GM23338 (cell line): ENCODE data around the gene OTUD3. TPM values are rescaled to one million over a fixed set of nuclear protein-coding genes. Genes with fewer than 3 reads are reported as not detected.

Source experiments
- ATAC-seq: fragments of 200-7000 bp; cut with Tn5 transposase; 3 replicates; pipeline ENCODE4 v1.9.1; 2020
- DNase-seq: peaks from one replicate; pipeline ENCODE4 v3.0.0-alpha.2; 2015; ENCODE audit warnings: low spot score
- H2AFZ ChIP-seq: fragments of 200-600 bp; sonication (generic); 2 replicates; pipeline ENCODE4 v1.8.0; 2016; ENCODE audit warnings: antibody characterized with exemption, mild to moderate bottlenecking, moderate library complexity
- H3F3A ChIP-seq: fragments of 200-600 bp; sonication (generic); replicated peaks from 2 replicates; pipeline ENCODE4 v1.8.0; 2017; ENCODE audit warnings: antibody characterized with exemption, mixed run types, low read depth
- H3K27ac ChIP-seq: fragments of 200-600 bp; sonication (generic); 2 replicates; pipeline ENCODE4 v1.6.1; 2016; ENCODE audit warnings: low read depth
- H3K27me3 ChIP-seq: fragments of 200-600 bp; sonication (generic); 2 replicates; pipeline ENCODE4 v1.8.0; 2016; ENCODE audit warnings: mild to moderate bottlenecking, mixed run types, moderate library complexity; ENCODE audit not compliant: insufficient read depth
- H3K36me3 ChIP-seq: fragments of 200-600 bp; sonication (generic); 2 replicates; pipeline ENCODE4 v1.8.0; 2016; ENCODE audit warnings: mild to moderate bottlenecking; ENCODE audit not compliant: insufficient read depth
- H3K4me1 ChIP-seq: fragments of 200-600 bp; sonication (generic); 2 replicates; pipeline ENCODE4 v1.8.0; 2016; ENCODE audit warnings: mild to moderate bottlenecking, moderate library complexity; ENCODE audit not compliant: insufficient read depth
- H3K4me2 ChIP-seq: fragments of 200-600 bp; sonication (generic); 2 replicates; pipeline ENCODE4 v1.7.1; 2017; ENCODE audit warnings: mixed run types
- H3K4me3 ChIP-seq: fragments of 200-600 bp; sonication (generic); 2 replicates; pipeline ENCODE4 v1.6.1; 2016; ENCODE audit warnings: mixed run types
- H3K79me2 ChIP-seq: fragments of 200-600 bp; sonication (generic); replicated peaks from 2 replicates; pipeline ENCODE4 v1.8.0; 2017; ENCODE audit warnings: mild to moderate bottlenecking; ENCODE audit not compliant: insufficient read depth
- H3K9me2 ChIP-seq: fragments of 200-600 bp; sonication (generic); 2 replicates; pipeline ENCODE4 v1.8.0; 2017; ENCODE audit not compliant: insufficient read depth
- H4K20me1 ChIP-seq: fragments of 200-600 bp; sonication (generic); replicated peaks from 2 replicates; pipeline ENCODE4 v1.8.0; 2017; ENCODE audit warnings: mild to moderate bottlenecking; ENCODE audit not compliant: insufficient read depth
- H3K27ac Mint-ChIP-seq: 2 replicates; pipeline ENCODE4 v1.8.0; 2020; ENCODE audit warnings: inconsistent platforms, mild to moderate bottlenecking, moderate library complexity, mixed read lengths
- H3K27me3 Mint-ChIP-seq: 3 replicates; pipeline ENCODE4 v1.8.0; 2022; ENCODE audit warnings: low read depth, mild to moderate bottlenecking, moderate library complexity, mixed read lengths, inconsistent platforms; ENCODE audit not compliant: insufficient read depth, poor library complexity
- H3K36me3 Mint-ChIP-seq: 3 replicates; pipeline ENCODE4 v1.8.0; 2021; ENCODE audit warnings: low read depth, mild to moderate bottlenecking, inconsistent platforms, moderate library complexity, mixed read lengths
- H3K4me1 Mint-ChIP-seq: 3 replicates; pipeline ENCODE4 v1.8.0; 2020; ENCODE audit warnings: mild to moderate bottlenecking, inconsistent platforms, mixed read lengths
- H3K4me3 Mint-ChIP-seq: 3 replicates; pipeline ENCODE4 v1.8.0; 2021; ENCODE audit warnings: moderate library complexity, mild to moderate bottlenecking, inconsistent platforms, mixed read lengths
- H3K9me3 Mint-ChIP-seq: 3 replicates; pipeline ENCODE4 v1.8.0; 2020; ENCODE audit warnings: moderate library complexity, mild to moderate bottlenecking, inconsistent platforms, mixed read lengths
- CREB1 ChIP-seq: fragments of 250-450 bp; sonication (Bioruptor Pico); IDR thresholded peaks from 2 replicates; pipeline ENCODE4 v1.5.0; 2020; ENCODE audit warnings: low read depth, mild to moderate bottlenecking, moderate library complexity
- ETS1 ChIP-seq: IDR thresholded peaks from 2 replicates; pipeline ENCODE4 v1.6.1; 2016; ENCODE audit warnings: antibody characterized with exemption
- JUNB ChIP-seq: IDR thresholded peaks from one replicate; pipeline ENCODE4 v1.6.1; 2016; ENCODE audit warnings: antibody characterized with exemption; ENCODE audit not compliant: unreplicated experiment
- NANOG ChIP-seq: IDR thresholded peaks from 2 replicates; pipeline ENCODE4 v1.6.1; 2016; ENCODE audit warnings: antibody characterized with exemption, borderline replicate concordance
- POLR2AphosphoS5 ChIP-seq: IDR thresholded peaks from 2 replicates; pipeline ENCODE4 v1.6.1; 2016; ENCODE audit warnings: antibody characterized with exemption, low read depth
- REST ChIP-seq: IDR thresholded peaks from one replicate; pipeline ENCODE4 v1.6.1; 2018; ENCODE audit warnings: antibody characterized with exemption; ENCODE audit not compliant: unreplicated experiment
- STAT1 ChIP-seq: IDR thresholded peaks from one replicate; pipeline ENCODE4 v1.6.1; 2016; ENCODE audit warnings: antibody characterized with exemption; ENCODE audit not compliant: unreplicated experiment
- ZNF114 ChIP-seq: fragments of 250-450 bp; sonication (Bioruptor Pico); IDR thresholded peaks from 2 replicates; pipeline ENCODE4 v1.5.0; 2020; ENCODE audit warnings: mild to moderate bottlenecking, moderate library complexity
- ZNF462 ChIP-seq: fragments of 250-450 bp; sonication (Bioruptor Pico); IDR thresholded peaks from 2 replicates; pipeline ENCODE4 v1.5.0; 2020; ENCODE audit warnings: mild to moderate bottlenecking, moderate library complexity
- polyA plus RNA-seq: library from polyadenylated mRNA; unstranded; fragments of >200 nt; fragmentation: Nextera tagmentation; extraction: Ambion mirVana; gene quantifications from 2 replicates; pipeline ENCODE4 v1.2.1, GENCODE V29; 2016
- total RNA-seq: library from RNA; depleted of rRNA; stranded (reverse); fragments of >200 nt; shearing (Covaris generic); gene quantifications from 2 replicates; pipeline ENCODE4 v1.2.3, GENCODE V29; 2014

Gene OTUD3
- total and polyA plus RNA-seq, 2 experiments from 2014 or later, result 3.0 to 12.9 TPM

GRCh38 chr1:19872190-19872589 is 10.0 kb upstream of the OTUD3 start (continued):
- no peak for TF ChIP-seq ZNF462 (CRISPR knock-in tag)
- TF ChIP-seq CREB1 (CRISPR knock-in tag), result no peak

- DNase-seq (no peak), ATAC-seq (no peak)
- Mint-ChIP-seq H3K27ac (no peak overlapping the region), H3K4me1 (peaks cover 6% of the 10 kb centered on the region; the same call in 2 of the 3 replicates), H3K4me3 (no peak overlapping the region), H3K9me3 (no peaks in the 10 kb centered on the region), H3K27me3 (peaks cover 2% of the 10 kb centered on the region), H3K36me3 (no peaks in the 10 kb centered on the region)
- no peak overlapping the region for H3K4me2 ChIP-seq
- no peaks in the 10 kb centered on the region for H3K79me2 ChIP-seq
- no peaks in the 10 kb centered on the region for H3F3A ChIP-seq
- H3K36me3 ChIP-seq, result no peaks in the 10 kb centered on the region
- no peak overlapping the region for H3K27ac ChIP-seq
- no peak overlapping the region for H3K4me3 ChIP-seq
- H4K20me1 ChIP-seq, result no peaks in the 10 kb centered on the region
- no peaks in the 10 kb centered on the region for H3K9me2 ChIP-seq
- H3K4me1 ChIP-seq, result no peaks in the 10 kb centered on the region
- H2AFZ ChIP-seq, result no peak overlapping the region
- no peaks in the 10 kb centered on the region for H3K27me3 ChIP-seq
- no peak for TF ChIP-seq ETS1
- TF ChIP-seq ZNF114, result no peak
- TF ChIP-seq REST, result no peak
- TF ChIP-seq JUNB, result no peak
- no peak for TF ChIP-seq STAT1
- TF ChIP-seq POLR2AphosphoS5, result no peak
- TF ChIP-seq NANOG, result no peak
- TF ChIP-seq CREB1 (CRISPR knock-in tag), result no peak
Observed at GRCh38 chr1:19877181-19877750, 4.9 kb upstream of the OTUD3 start.
